ENCODE measurements around the gene ALK.

DNA sequence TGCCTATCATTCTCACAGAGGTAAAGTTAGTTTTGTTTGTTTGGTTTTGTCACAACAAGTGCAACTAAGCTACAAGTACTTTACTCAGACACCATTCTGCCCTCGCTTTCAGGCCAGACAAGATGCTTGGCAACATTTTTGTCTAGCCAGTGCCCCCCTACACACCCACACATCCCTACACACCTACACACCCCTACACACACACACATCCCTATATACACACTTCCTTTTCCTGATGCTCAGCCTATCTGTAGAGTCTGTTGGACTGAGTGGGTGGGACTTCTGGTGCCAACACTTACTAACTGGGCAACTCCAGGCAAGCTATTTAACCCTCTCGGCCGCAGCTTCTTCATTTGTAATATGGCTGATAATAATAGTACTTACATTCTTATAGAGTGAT lies 161.4 kb downstream of the ALK start:
- no peak for TF ChIP-seq EZH2phosphoT487 (IDR thresholded peaks at IDR 0.05; ENCODE audit: unreplicated experiment)
- TF ChIP-seq CTCF (conservative IDR thresholded peaks at IDR 0.05; ENCODE audit: low read depth in 2 of 2): no peak
- no peak for TF ChIP-seq EZH2 (IDR thresholded peaks at IDR 0.05; ENCODE audit: low read depth, unreplicated experiment)
- TF ChIP-seq, protein P1, sequence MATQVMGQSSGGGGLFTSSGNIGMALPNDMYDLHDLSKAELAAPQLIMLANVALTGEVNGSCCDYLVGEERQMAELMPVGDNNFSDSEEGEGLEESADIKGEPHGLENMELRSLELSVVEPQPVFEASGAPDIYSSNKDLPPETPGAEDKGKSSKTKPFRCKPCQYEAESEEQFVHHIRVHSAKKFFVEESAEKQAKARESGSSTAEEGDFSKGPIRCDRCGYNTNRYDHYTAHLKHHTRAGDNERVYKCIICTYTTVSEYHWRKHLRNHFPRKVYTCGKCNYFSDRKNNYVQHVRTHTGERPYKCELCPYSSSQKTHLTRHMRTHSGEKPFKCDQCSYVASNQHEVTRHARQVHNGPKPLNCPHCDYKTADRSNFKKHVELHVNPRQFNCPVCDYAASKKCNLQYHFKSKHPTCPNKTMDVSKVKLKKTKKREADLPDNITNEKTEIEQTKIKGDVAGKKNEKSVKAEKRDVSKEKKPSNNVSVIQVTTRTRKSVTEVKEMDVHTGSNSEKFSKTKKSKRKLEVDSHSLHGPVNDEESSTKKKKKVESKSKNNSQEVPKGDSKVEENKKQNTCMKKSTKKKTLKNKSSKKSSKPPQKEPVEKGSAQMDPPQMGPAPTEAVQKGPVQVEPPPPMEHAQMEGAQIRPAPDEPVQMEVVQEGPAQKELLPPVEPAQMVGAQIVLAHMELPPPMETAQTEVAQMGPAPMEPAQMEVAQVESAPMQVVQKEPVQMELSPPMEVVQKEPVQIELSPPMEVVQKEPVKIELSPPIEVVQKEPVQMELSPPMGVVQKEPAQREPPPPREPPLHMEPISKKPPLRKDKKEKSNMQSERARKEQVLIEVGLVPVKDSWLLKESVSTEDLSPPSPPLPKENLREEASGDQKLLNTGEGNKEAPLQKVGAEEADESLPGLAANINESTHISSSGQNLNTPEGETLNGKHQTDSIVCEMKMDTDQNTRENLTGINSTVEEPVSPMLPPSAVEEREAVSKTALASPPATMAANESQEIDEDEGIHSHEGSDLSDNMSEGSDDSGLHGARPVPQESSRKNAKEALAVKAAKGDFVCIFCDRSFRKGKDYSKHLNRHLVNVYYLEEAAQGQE (IDR thresholded peaks at IDR 0.05; ENCODE audit: unreplicated experiment): no peak
- TF ChIP-seq POLR2AphosphoS5 (IDR thresholded peaks at IDR 0.05; ENCODE audit: low read depth): no peak
- TF ChIP-seq, protein P2, sequence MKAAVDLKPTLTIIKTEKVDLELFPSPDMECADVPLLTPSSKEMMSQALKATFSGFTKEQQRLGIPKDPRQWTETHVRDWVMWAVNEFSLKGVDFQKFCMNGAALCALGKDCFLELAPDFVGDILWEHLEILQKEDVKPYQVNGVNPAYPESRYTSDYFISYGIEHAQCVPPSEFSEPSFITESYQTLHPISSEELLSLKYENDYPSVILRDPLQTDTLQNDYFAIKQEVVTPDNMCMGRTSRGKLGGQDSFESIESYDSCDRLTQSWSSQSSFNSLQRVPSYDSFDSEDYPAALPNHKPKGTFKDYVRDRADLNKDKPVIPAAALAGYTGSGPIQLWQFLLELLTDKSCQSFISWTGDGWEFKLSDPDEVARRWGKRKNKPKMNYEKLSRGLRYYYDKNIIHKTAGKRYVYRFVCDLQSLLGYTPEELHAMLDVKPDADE (IDR thresholded peaks at IDR 0.05): no peak
- TF ChIP-seq CREB1 (CRISPR knock-in tag; IDR thresholded peaks at IDR 0.05; ENCODE audit: low read depth): no peak
- no peak for TF ChIP-seq ZNF114 (CRISPR knock-in tag; IDR thresholded peaks at IDR 0.05)
